Uterus (tissue), 4 donors: ENCODE data around the gene HSPA2. TPM values are rescaled to one million over a fixed set of nuclear protein-coding genes. Genes with fewer than 3 reads are reported as not detected.
"Not testable (repeated sequence)": the region's sequence is repeated elsewhere in the genome, so short reads cannot be mapped to it uniquely, and the experiment has no call there.

Source experiments
- DNase-seq, 2 donors: peaks; one replicate each; pipeline ENCODE4 v3.0.0-alpha.2; 2019 to 2020
- H3K27ac ChIP-seq, 2 donors: fragments of 200-600 bp; sonication (generic); 1 replicate in 1 of 2; 2 replicates in 1 of 2; pipeline ENCODE4 v1.5.1; 2016 to 2018
- H3K27me3 ChIP-seq, 2 donors: fragments of 200-600 bp; sonication (generic); one replicate each; pipeline ENCODE4 v1.5.1; 2018 to 2019; ENCODE audit warnings: control low read depth in 1 of 2
- H3K36me3 ChIP-seq, 2 donors: fragments of 200-600 bp; sonication (generic); one replicate each; pipeline ENCODE4 v1.5.1; 2019; ENCODE audit warnings: control low read depth in 1 of 2
- H3K4me1 ChIP-seq, 2 donors: fragments of 200-600 bp; sonication (generic); one replicate each; pipeline ENCODE4 v1.5.1; 2018 to 2019; ENCODE audit warnings: control low read depth in 1 of 2
- H3K4me3 ChIP-seq, 2 donors: fragments of 200-600 bp; sonication (generic); 1 replicate in 1 of 2; 2 replicates in 1 of 2; pipeline ENCODE4 v1.5.1; 2018 to 2019; ENCODE audit warnings: mild to moderate bottlenecking in 1 of 2
- H3K9me3 ChIP-seq, 2 donors: fragments of 200-600 bp; sonication (generic); one replicate each; pipeline ENCODE4 v1.5.1; 2019; ENCODE audit warnings: control low read depth in 1 of 2
- CTCF ChIP-seq, 4 experiments: fragments of 200-600 bp in 2 of 4; fragments of 450-650 bp in 2 of 4; sonication (generic) in 2 of 4; IDR thresholded peaks; one replicate each; pipeline ENCODE4 v1.5.1; 2016 to 2019; ENCODE audit warnings: antibody characterized with exemption in 4 of 4, mild to moderate bottlenecking in 2 of 4, moderate library complexity in 1 of 4
- POLR2A ChIP-seq, 2 donors: fragments of 450-650 bp; IDR thresholded peaks; one replicate each; pipeline ENCODE4 v1.6.1; 2016; ENCODE audit warnings: antibody characterized with exemption in 2 of 2, mild to moderate bottlenecking in 1 of 2, moderate library complexity in 1 of 2
- intact Hi-C: fragments of 100-400 bp; cut with DNase I; formaldehyde crosslinking; loops from one replicate; pipeline ENCODE4 v1.15.1; 2023; ENCODE audit warnings: low total_unique reads
- total RNA-seq, 4 donors: library from RNA; depleted of rRNA in 3 of 4; stranded (reverse); fragments of >200 nt in 3 of 4; gene quantifications; one replicate each; pipeline versions ENCODE4 v1.1.0 to v1.2.4, GENCODE V29; 2014 to 2023
- donor health status: DM: yes; HTN: yes; CAD: no.

HSPA2 gene
- total RNA-seq, 4 donors from 2014 or later = 21.8 to 68.1 (median 26.8) TPM

DNA sequence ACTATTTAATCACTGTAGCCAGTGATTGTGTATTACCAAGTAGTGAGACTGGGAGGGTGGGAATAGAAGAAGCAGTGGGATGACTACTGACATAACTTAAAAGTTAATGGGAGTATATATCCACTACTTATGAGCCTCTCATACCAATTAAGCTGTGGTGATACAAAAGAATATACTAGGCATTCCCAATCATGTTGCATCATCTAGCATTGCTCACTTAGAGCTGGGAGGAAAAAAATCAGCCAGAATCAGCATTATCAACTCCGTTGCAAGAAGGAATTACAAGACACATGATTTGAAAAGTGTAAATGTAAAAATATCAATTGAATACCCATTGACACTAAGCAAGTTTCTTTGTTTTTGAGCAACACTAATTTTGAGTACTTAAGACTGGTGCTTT is 8.5 kb downstream of the HSPA2 start:
- no peak for DNase-seq
- Histone ChIP-seq H3K27ac (no peak overlapping the region), H3K4me1 (peaks cover 0 to 5% of the 10 kb centered on the region in 2 donors), H3K36me3 (no peaks in the 10 kb centered on the region), H3K9me3 (no peaks in the 10 kb centered on the region), H3K4me3 (no peak overlapping the region), H3K27me3 (no peaks in the 10 kb centered on the region)
- TF ChIP-seq POLR2A (IDR thresholded peaks at IDR 0.05) (no peak), CTCF (IDR thresholded peaks at IDR 0.05) (no peak)
- intact Hi-C loops = loop anchor here (10.0 kb wide), 1 partner anchor 86 kb away; no protein-coding TSS in a partner anchor

GRCh38 chr14:64549791-64550620 is 9.5 kb downstream of the HSPA2 start, which contains the start of gene PPP1R36:
Gene PPP1R36 (plus strand): TSS chr14:64549961. CDS start chr14:64549998, 37 bp downstream.
- DNase-seq = no peak
- intact Hi-C loops = loop anchor here (10.0 kb wide), 1 partner anchor 85 kb away; no protein-coding TSS in a partner anchor
- no peaks in the 10 kb centered on the region for H3K9me3 ChIP-seq
- TF ChIP-seq CTCF (IDR thresholded peaks at IDR 0.05) (no peak), POLR2A (IDR thresholded peaks at IDR 0.05) (no peak)
- H3K36me3 ChIP-seq = no peaks in the 10 kb centered on the region
- peak within 1 kb of the TSS in 1 of 2 donors; percentile 38 for H3K27ac ChIP-seq
- H3K4me3 ChIP-seq = peak within 1 kb of the TSS; percentile 24 to 35
- peaks cover 0 to 5% of the 10 kb centered on the region in 2 donors for H3K4me1 ChIP-seq
- H3K27me3 ChIP-seq = no peaks in the 10 kb centered on the region

DNA sequence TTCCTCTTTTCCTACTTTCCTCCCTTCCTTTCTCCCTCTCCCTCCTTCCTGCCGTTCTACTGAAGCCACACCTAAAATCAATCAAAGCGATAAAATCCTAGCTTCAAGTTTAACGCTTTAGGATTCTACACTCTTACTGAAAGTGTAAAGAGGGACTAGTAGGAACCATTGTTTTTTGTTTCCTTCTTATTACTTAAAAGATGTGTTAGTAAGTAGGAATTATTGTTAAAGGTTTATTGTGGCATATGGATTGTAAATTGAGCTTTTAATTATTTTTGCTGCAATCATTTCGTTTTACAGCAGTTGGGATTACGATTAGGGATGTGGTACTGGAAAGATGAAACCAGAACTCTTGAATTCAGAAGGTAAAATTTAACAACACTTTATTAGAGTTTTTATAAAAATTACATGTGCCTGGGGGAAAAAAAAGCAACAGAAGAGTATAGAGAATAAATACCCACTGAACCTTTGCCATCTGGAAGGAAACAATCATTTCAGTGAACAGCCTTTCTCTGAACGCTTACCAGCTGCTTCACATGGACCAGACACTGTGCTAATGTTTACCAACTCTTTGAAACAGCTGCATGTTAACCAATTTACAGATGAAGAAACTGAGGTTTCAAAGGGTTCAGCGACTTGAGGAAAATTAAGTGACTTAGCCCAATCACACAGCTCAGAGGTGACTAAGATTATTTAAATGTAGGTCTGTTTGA is 10.2 kb downstream of the HSPA2 start:
- DNase-seq = no peak
- Histone ChIP-seq H3K9me3 (no peaks in the 10 kb centered on the region), H3K27me3 (no peaks in the 10 kb centered on the region), H3K36me3 (no peaks in the 10 kb centered on the region), H3K27ac (no peak overlapping the region), H3K4me3 (no peak overlapping the region), H3K4me1 (peaks cover 0 to 5% of the 10 kb centered on the region in 2 donors)
- intact Hi-C loops = no loop called here
- TF ChIP-seq POLR2A (IDR thresholded peaks at IDR 0.05) (no peak), CTCF (IDR thresholded peaks at IDR 0.05) (no peak)

DNA sequence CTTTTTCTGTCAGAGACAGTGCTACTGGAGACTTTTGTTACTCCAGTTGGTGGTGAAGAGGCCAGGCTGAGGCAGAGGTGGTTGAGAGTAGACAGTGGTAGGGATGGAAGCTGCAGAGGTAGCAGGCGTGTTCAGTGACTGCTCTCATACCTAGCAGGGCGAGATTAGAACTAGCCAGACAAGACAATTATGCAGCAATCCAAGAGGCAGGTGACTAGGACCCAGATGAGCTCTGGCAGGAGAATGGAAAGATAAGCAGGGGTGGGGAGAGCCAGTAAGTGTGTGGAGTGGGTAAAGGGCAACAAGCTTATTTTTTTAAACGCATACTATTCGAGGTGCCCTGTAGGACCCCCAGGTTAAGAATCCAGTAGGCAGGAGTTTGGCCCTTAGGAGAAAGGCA is 14.0 kb downstream of the HSPA2 start:
- no peak overlapping the region for H3K4me3 ChIP-seq
- TF ChIP-seq POLR2A (IDR thresholded peaks at IDR 0.05) = no peak
- no peak for TF ChIP-seq CTCF (IDR thresholded peaks at IDR 0.05)
- H3K9me3 ChIP-seq = no peaks in the 10 kb centered on the region
- no peaks in the 10 kb centered on the region for H3K36me3 ChIP-seq
- peaks cover 0 to 3% of the 10 kb centered on the region in 2 donors for H3K4me1 ChIP-seq
- intact Hi-C loops = no loop called here
- no peak for DNase-seq
- no peak overlapping the region for H3K27ac ChIP-seq
- H3K27me3 ChIP-seq = no peaks in the 10 kb centered on the region

DNA sequence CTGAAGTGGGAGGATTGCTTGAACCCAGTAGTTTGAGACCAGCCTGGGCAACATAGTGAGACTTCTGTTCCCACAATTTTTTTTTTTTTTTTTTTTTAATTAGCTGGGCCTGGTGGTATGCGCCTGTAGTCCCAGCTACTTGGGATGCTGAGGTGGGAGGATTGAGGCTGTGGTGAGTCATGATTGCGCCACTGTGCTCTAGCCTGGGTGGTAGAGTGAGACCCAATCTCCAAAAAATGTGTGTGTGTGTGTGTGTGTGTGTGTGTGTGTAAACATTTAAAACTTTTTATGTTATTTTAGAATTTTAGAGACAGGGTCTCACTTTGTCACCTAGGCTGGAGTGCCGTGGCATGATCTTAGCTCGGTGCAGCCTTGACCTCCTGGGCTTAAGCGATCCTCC is 16.0 kb downstream of the HSPA2 start:
- TF ChIP-seq POLR2A (IDR thresholded peaks at IDR 0.05) (no peak), CTCF (IDR thresholded peaks at IDR 0.05) (no peak)
- DNase-seq = peak in 1 of 2 donors; percentile 31
- Histone ChIP-seq H3K27ac (no peak overlapping the region), H3K4me3 (no peak overlapping the region), H3K27me3 (no peaks in the 10 kb centered on the region), H3K4me1 (no peaks in the 10 kb centered on the region), H3K36me3 (no peaks in the 10 kb centered on the region), H3K9me3 (no peaks in the 10 kb centered on the region)
- intact Hi-C loops = no loop called here

- H3K36me3 ChIP-seq, intact Hi-C loops, H3K9me3 ChIP-seq, H3K4me1 ChIP-seq, DNase-seq, H3K27me3 ChIP-seq, H3K4me3 ChIP-seq, H3K27ac ChIP-seq: not testable (repeated sequence)
These were observed 17.7 kb downstream of the HSPA2 start for GRCh38 chr14:64558216-64558615.
